ENCODE results near the gene UNKL. TPM values are rescaled to one million over a fixed set of nuclear protein-coding genes. Genes with fewer than 3 reads are reported as not detected.

Gene UNKL
- total and polyA plus RNA-seq, 8 donors = 4.8 to 75.0 (median 28.2) TPM

DNA sequence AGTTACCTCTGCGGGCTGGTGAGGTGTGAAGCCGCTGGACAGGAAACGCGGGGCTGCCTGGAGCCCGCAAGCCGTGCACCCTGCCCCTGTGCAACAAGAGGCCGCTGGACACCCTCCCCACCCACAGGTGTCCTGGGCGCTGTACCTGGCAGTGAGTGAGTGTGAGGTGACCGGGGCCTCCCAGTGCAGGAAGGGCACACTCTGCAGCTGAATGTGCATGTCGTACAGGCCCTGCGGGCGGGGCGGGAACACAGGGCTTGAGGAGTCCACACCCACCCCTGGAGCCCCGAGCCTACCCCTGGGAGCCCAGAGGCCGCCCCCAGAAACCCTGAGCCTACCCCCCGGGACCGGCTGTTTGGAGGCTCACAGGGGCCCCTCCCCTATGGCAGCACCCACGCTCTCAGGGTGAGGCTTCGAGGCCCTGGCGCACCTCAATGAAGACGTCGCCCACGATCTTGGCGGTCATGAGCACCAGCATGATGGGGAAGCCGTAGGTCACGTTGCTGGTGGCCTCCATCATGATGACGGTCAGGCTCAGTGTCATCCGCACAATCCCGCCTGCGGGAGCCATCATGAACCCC is 34.1 kb upstream of the UNKL start:
- intact Hi-C loops (cut with DNase I; ENCODE audit: low total_unique reads) = no loop called here
- no peaks in the 10 kb centered on the region for H3K9me3 ChIP-seq
- no peaks in the 10 kb centered on the region for H3K27me3 ChIP-seq
- WGBS, 5 donors = 89 to 95% (median 94%) methylated on average over 14 to 30 of the region's 30 CpGs
- no peak for DNase-seq
- H3K36me3 ChIP-seq = peaks cover 57 to 87% (median 86%) of the 10 kb centered on the region in 4 donors
- TF ChIP-seq EP300 (IDR thresholded peaks at IDR 0.05) (no peak), POLR2AphosphoS5 (IDR thresholded peaks at IDR 0.05) (no peak), POLR2A (IDR thresholded peaks at IDR 0.05) (no peak)
- TF ChIP-seq, protein P1, sequence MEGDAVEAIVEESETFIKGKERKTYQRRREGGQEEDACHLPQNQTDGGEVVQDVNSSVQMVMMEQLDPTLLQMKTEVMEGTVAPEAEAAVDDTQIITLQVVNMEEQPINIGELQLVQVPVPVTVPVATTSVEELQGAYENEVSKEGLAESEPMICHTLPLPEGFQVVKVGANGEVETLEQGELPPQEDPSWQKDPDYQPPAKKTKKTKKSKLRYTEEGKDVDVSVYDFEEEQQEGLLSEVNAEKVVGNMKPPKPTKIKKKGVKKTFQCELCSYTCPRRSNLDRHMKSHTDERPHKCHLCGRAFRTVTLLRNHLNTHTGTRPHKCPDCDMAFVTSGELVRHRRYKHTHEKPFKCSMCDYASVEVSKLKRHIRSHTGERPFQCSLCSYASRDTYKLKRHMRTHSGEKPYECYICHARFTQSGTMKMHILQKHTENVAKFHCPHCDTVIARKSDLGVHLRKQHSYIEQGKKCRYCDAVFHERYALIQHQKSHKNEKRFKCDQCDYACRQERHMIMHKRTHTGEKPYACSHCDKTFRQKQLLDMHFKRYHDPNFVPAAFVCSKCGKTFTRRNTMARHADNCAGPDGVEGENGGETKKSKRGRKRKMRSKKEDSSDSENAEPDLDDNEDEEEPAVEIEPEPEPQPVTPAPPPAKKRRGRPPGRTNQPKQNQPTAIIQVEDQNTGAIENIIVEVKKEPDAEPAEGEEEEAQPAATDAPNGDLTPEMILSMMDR (IDR thresholded peaks at IDR 0.05) = no peak
- H3K4me1 ChIP-seq = no peaks in the 10 kb centered on the region
- H3K4me3 ChIP-seq = no peak overlapping the region
- no peak overlapping the region for H3K27ac ChIP-seq

DNA sequence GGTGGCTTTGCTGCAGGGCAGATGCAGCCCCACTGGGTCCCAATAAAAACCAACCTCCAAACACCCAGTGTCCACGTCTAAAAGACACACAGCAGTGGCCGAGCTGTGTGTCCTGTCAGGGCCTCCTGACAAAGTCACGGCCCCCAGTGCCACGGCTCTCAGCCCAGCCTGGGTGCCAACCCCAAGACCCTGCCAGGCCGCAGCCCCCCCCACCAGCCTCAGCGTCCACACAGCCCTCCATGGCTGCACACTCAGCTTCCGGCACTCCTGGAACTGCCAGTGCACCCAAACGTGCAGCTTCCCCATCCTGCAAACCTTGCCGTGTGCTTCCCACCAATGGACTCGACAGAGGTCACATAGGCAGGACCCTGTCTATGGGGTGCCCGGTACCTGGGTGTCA is 33.5 kb upstream of the UNKL start:
- Histone ChIP-seq H3K9me3 (no peaks in the 10 kb centered on the region), H3K4me1 (no peaks in the 10 kb centered on the region), H3K36me3 (peaks cover 51 to 80% (median 79%) of the 10 kb centered on the region in 4 donors), H3K27ac (no peak overlapping the region), H3K27me3 (no peaks in the 10 kb centered on the region), H3K4me3 (no peak overlapping the region)
- no peak for TF ChIP-seq POLR2A (IDR thresholded peaks at IDR 0.05)
- 92 to 100% (median 94%) methylated on average over 3 to 11 of the region's 11 CpGs for WGBS, 5 donors
- DNase-seq = no peak
- intact Hi-C loops (cut with DNase I; ENCODE audit: low total_unique reads) = no loop called here

- H3K36me3 ChIP-seq = peaks cover 37 to 65% (median 65%) of the 10 kb centered on the region in 4 donors
- H3K27ac ChIP-seq = no peak overlapping the region
- WGBS, 5 donors = 88 to 92% (median 91%) methylated on average over 13 to 41 of the region's 41 CpGs
- intact Hi-C loops (cut with DNase I; ENCODE audit: low total_unique reads) = no loop called here
- H3K4me3 ChIP-seq = no peak overlapping the region
- H3K27me3 ChIP-seq = no peaks in the 10 kb centered on the region
- no peak for DNase-seq
- no peaks in the 10 kb centered on the region for H3K4me1 ChIP-seq
- TF ChIP-seq, protein P1 (IDR thresholded peaks at IDR 0.05) = no peak
- TF ChIP-seq EP300 (IDR thresholded peaks at IDR 0.05) = no peak
- no peak for TF ChIP-seq POLR2A (IDR thresholded peaks at IDR 0.05)
- TF ChIP-seq POLR2AphosphoS5 (IDR thresholded peaks at IDR 0.05) = no peak
- H3K9me3 ChIP-seq = no peaks in the 10 kb centered on the region
These were observed 32.0 kb upstream of the UNKL start for GRCh38 chr16:1446296-1447080.

- no peak for DNase-seq
- Histone ChIP-seq H3K27ac (no peak overlapping the region), H3K4me3 (no peak overlapping the region), H3K27me3 (no peaks in the 10 kb centered on the region), H3K4me1 (no peaks in the 10 kb centered on the region), H3K9me3 (no peaks in the 10 kb centered on the region), H3K36me3 (peaks cover 30 to 57% (median 56%) of the 10 kb centered on the region in 4 donors)
- WGBS, 5 donors = 87 to 91% (median 90%) methylated on average over 12 to 25 of the region's 25 CpGs
- intact Hi-C loops (cut with DNase I; ENCODE audit: low total_unique reads) = no loop called here
- TF ChIP-seq POLR2A (IDR thresholded peaks at IDR 0.05) = no peak
- no peak for TF ChIP-seq POLR2AphosphoS5 (IDR thresholded peaks at IDR 0.05)
- no peak for TF ChIP-seq EP300 (IDR thresholded peaks at IDR 0.05)
- TF ChIP-seq, protein P1 (IDR thresholded peaks at IDR 0.05) = no peak
These were observed 31.2 kb upstream of the UNKL start for GRCh38 chr16:1445518-1446203.
